HG03558 (cell line): Measurements from ENCODE around the gene GAK.
"Not testable (repeated sequence)": the region's sequence is repeated elsewhere in the genome, so short reads cannot be mapped to it uniquely, and the experiment has no call there.

ENCODE experiments used
- ATAC-seq: cut with Tn5 transposase; IDR thresholded peaks from one replicate; pipeline ENCODE4 v1.9.1; 2021; ENCODE audit warnings: moderate number of reproducible peaks; ENCODE audit not compliant: unreplicated experiment; ENCODE audit errors: extremely low read depth

GAK gene

GRCh38 chr4:930028-930551 lies 2.0 kb downstream of the GAK start:
- ATAC-seq: no peak

DNA sequence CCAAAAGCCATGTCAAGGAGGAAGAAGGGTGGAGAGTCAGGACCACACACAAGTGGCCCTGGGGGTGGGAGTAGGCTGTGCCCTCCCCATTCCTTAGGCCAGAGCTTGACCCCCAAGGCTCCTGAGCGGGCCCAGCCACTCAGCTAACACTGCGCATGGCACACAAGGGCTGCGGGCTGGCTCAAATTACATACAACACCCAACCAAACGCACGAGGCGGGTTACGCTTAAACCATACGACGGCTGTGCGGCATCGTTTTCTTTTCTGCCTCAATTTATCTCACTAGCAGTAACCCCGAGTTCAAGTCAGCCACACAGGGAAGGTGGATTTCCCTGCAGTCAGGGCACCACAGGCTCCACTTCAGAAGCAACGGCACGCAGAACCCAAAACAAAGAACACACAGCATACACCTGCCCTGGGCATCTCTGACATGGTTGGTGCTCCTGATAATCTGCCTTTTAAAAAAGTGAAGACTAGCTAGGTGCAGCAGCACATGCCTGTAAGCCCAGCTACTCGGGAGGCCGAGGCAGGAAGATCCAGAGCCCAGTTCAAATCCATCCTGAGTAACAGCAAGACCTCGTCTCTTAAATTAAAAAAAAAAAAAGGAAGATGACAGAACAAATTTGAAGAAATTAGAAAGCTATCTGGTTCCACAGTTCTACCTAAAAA lies 2.9 kb downstream of the GAK start:
- ATAC-seq: no peak

GRCh38 chr4:927566-927965 lies 4.5 kb downstream of the GAK start:
- ATAC-seq: not testable (repeated sequence)

DNA sequence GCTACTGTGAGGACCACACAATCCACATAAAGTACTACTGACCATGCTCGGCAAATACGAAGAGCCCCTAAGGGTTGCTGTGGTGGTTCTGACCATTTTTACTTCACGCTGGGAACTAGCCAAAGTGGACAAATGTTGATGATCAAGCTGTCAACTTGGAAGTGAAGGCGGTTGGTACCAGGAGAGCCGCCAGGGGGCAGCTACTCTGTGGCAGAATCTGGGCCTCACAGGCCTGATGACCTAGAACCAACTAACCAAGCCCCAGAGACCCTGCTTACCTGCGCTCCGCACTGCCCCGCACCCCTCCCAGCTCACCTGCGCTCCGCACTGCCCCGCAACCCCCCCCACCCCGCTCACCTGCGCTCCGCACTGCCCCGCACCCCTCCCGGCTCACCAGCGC lies 5.6 kb downstream of the GAK start:
- no peak for ATAC-seq

DNA sequence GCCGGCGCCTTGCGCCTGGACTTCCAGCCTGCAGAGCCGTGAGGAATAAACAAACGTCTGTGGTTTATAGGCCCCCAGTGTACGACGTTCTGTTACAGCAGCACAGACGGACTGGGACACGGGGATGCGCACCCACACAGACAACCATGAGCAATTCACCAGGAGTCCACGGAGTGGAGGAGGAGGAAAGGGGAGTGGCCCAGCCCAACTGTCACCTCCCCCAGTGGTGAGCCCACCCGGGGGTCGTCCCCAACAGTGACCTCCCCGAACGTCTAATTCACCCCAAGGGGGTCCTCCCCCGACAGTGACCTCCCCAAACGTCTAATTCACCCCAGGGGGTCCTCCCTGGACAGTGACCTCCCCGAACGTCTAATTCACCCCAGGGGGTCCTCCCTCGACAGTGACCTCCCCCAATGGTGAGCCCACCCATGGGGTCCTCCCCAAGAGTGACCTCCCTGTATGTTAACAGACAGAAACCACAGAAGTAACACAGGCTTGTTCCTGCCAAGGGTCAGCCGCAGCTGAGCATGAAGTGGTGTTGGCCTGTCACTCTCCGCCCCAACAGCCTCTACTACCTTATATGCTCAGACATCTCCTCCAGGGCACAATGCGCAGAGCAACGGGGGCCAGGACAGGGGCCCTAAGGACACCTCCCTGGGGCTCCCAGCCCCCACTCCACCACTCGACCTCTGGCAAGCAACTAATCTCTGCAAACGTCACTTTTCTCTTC lies 6.2 kb downstream of the GAK start:
- ATAC-seq: no peak

- no peak for ATAC-seq
Observed at GRCh38 chr4:925171-925570, 6.9 kb downstream of the GAK start.

- no peak for ATAC-seq
Observed at GRCh38 chr4:924107-925096, 7.7 kb downstream of the GAK start.

DNA sequence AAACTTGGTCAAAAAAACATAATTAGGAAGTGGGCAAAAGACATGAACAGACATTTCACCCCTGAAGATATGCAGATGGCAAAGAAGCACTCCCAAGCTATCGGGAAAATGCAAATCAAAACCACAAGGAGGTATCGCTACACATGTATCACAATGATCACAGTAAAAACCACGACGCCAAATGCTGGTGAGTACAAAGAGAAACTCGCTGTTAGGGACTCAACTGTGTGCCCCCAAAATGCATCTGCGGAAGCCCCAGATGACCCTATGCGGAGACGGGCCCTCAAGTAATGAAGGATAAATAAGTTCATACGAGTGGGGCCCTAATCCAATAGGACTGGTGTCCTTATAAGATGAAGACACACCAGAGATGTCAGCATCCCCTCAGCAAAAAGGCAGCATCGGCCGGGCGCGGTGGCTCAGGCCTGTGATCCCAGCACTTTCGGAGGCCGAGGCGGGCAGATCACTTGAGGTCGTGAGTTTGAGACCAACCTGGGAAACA lies 10.2 kb downstream of the GAK start:
- ATAC-seq: no peak

DNA sequence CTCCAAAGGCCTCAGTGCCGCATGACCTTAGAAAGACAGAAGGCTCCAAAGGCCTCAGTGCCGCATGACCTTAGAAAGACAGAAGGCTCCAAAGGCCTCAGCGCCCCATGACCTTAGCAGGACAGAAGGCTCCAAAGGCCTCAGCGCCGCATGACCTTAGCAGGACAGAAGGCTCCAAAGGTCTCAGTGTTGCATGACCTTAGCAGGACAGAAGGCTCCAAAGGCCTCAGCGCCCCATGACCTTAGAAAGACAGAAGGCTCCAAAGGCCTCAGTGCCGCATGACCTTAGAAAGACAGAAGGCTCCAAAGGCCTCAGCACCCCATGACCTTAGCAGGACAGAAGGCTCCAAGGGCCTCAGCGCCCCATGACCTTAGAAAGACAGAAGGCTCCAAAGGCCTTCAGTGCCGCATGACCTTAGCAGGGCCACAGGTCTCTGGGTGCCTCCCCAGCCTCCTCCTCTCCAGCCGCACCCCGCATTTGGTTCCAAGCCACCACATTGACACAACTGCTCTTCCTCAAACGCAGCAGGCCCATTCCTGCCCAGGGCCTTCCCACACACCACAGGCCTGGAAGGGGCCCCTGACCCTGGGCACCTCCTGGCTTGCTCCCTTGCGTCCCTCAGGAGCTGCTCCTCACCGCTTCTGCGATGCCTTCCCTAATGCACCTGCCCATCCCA lies 13.0 kb downstream of the GAK start:
- ATAC-seq: not testable (repeated sequence)

- ATAC-seq: not testable (repeated sequence)
Observed at GRCh38 chr4:918591-918990, 13.5 kb downstream of the GAK start.

DNA sequence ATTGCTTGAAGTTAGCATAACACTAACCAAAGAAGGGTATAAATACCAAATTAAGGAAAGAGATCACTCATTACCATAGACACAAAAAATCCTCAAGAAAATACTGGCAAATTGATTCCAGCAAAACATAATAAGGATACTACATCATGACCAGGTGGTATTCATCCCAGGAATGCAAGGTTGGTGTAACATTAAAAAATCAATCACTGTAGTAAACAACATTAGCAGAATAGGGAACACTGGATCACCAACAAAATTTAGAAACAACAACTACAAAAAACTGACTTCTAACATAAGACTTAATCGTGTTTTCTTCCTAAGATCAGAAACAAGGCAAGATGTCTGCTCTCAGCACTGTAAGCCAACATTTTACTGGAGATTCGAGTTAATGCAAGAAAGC lies 14.1 kb downstream of the GAK start:
- no peak for ATAC-seq

DNA sequence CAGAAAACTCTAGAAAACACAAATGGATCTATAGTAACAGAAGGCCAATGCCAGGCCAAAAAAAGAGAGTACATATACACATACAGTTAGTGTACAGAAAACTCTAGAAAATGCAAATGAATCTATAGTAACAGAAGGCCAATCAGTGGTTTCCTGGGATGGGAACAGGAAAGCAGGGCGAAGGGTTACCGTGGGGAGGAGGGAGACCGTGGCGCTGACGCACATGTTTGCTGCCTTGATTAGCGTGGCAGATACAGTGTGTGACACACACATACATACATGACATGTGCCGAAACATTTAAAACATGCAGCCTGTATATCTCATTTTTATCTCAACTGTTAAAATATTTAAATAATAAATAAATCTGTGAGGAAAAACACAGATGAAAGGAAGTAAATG lies 14.7 kb downstream of the GAK start:
- no peak for ATAC-seq

GRCh38 chr4:915595-915994 lies 16.5 kb downstream of the GAK start:
- ATAC-seq: no peak

DNA sequence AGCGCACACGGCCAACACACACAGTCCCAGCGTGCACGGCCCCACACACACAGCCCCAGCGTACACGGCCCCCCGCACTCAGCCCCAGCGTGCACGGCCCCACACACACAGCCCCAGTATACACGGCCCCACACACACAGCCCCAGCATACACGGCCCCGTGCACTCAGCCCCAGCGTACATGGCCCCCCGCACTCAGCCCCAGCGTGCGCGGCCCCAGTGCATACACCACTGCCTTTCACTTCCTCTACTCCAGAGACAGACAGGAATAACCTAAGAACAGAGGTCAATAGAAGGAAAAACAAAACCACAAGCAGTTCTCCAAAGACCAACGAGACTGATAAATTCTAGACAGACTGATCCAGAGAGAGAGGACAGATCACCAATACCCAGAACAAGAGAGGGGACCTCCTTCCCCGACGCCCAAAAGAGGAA lies 17.1 kb downstream of the GAK start:
- no peak for ATAC-seq

GRCh38 chr4:914531-914930 lies 17.6 kb downstream of the GAK start:
- ATAC-seq: no peak

GRCh38 chr4:913280-913618 lies 18.9 kb downstream of the GAK start:
- no peak for ATAC-seq

DNA sequence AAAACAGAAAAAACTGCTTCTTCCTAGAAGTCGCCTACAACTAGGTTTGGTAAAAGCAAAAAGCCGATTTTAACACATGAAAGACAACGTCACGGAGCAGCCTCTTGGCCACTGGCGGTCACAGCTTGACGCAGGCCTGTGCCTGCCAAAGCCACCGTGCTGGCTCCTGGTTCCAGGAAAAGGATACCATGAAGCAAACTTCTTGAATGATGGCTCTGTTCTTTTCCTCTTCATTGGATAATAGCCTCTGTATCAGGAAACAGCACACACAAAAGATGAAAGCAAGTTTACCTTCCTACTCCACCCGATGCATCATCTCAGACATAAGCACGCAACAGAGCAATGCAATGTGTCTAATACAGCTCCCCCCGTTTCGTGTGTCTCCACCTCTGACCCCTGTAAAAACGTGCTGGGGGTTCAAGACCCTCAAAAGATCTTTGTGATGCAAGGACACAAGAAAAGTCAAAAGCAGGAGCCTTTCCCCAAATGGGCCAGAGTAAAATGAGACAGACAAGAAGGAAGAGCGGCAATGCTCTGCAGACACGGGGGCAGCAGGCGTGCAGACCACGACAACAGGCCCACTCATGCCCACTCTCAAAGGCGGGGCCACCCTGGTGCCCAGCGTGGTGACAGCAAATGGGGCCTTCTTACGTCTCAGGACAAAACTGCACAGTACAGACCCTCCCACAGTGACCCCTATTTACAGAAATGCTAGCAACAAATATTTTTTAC lies 19.4 kb downstream of the GAK start:
- no peak for ATAC-seq

DNA sequence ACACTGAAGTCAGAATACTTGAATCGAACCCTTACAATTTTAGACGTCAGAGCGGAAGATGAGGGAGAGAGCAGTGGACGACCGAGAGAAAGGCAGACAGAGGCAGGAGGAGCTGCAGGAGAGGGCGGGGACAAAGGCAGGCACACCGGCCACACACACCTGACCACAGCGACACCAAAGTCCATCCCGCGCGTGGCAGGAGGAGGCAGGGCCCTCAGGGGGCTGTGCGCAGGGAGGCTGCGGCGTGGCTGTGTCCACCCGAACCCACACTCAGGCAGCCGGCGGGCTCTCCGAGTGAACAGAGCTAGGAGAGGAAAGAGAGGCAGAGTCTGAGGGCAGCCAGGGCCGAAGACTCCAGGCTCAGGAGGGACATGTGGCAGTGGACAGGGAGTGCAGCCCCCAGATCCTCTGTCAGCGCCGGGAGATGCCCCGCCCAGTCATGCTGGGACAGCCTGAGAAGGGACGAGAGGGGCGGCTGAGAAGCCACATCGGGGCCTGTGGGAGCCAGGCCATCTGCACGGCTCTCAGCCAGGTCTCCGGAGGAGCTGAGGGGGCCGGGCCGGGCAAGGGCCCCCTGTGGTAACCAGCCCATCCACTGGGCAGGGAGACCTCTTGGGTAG lies 20.1 kb downstream of the GAK start:
- ATAC-seq: no peak

GRCh38 chr4:911221-911751 lies 20.8 kb downstream of the GAK start:
- no peak for ATAC-seq
